HepG2 (cell line): ENCODE results near the gene GNB4. TPM values are rescaled to one million over a fixed set of nuclear protein-coding genes. Genes with fewer than 3 reads are reported as not detected.
A peak's percentile ranks its signal among the peaks of the same experiment; 100 is the strongest.

Source experiments
- ADNP ChIP-seq: sonication (generic); formaldehyde crosslinking; IDR thresholded peaks from 2 replicates; pipeline ENCODE4 v1.4.0; 2020; ENCODE audit warnings: missing genetic modification reagents
- AKAP8 ChIP-seq: sonication (generic); formaldehyde crosslinking; IDR thresholded peaks from 2 replicates; pipeline ENCODE4 v1.5.1; 2020; ENCODE audit warnings: mild to moderate bottlenecking, missing genetic modification reagents
- ASH2L ChIP-seq: fragments of 300-600, 200-600 bp; sonication (generic); IDR thresholded peaks from 2 replicates; pipeline ENCODE4 v1.7.0; 2017; ENCODE audit warnings: low read depth, mild to moderate bottlenecking, moderate library complexity, mixed read lengths, low read length; ENCODE audit not compliant: insufficient read length
- CENPX ChIP-seq: sonication (generic); formaldehyde crosslinking; IDR thresholded peaks from 2 replicates; pipeline ENCODE4 v1.9.0; 2021; ENCODE audit warnings: mild to moderate bottlenecking, missing genetic modification reagents, moderate library complexity
- IKZF1 ChIP-seq: fragments of 450-650 bp; IDR thresholded peaks from 2 replicates; pipeline ENCODE4 v1.7.1; 2016
- SKI ChIP-seq: fragments of 450-650 bp; IDR thresholded peaks from one replicate; pipeline ENCODE4 v1.6.1; 2018; ENCODE audit warnings: mild to moderate bottlenecking; ENCODE audit not compliant: partially characterized antibody
- U2AF2 ChIP-seq: fragments of 200-400 bp; formaldehyde crosslinking; IDR thresholded peaks from 2 replicates; pipeline ENCODE4 v1.6.1; 2017; ENCODE audit warnings: low read depth, mild to moderate bottlenecking, low read length
- ZFP1 ChIP-seq: IDR thresholded peaks from 2 replicates; pipeline ENCODE4 v1.6.1; 2016
- ZIK1 ChIP-seq: sonication (generic); formaldehyde crosslinking; IDR thresholded peaks from 2 replicates; pipeline ENCODE4 v1.5.0; 2020; ENCODE audit warnings: mild to moderate bottlenecking, low read depth, missing genetic modification reagents, borderline replicate concordance
- ZNF224 ChIP-seq: sonication (generic); formaldehyde crosslinking; IDR thresholded peaks from 2 replicates; pipeline ENCODE4 v1.5.0; 2020; ENCODE audit warnings: mild to moderate bottlenecking, missing genetic modification reagents
- ZNF430 ChIP-seq: sonication (generic); formaldehyde crosslinking; IDR thresholded peaks from 2 replicates; pipeline ENCODE4 v1.9.0; 2021; ENCODE audit warnings: mild to moderate bottlenecking, missing genetic modification reagents
- ZNF510 ChIP-seq: sonication (generic); formaldehyde crosslinking; IDR thresholded peaks from 2 replicates; pipeline ENCODE4 v1.4.0; 2020; ENCODE audit warnings: low read depth, mild to moderate bottlenecking, missing genetic modification reagents
- ZNF572 ChIP-seq: sonication (generic); formaldehyde crosslinking; IDR thresholded peaks from 2 replicates; pipeline ENCODE4 v1.5.1; 2020; ENCODE audit warnings: mild to moderate bottlenecking, missing genetic modification reagents
- ZNF7 ChIP-seq: IDR thresholded peaks from 2 replicates; pipeline ENCODE4 v1.6.1; 2016; ENCODE audit warnings: missing biosample characterization, missing genetic modification reagents
- polyA plus RNA-seq, 8 experiments: library from polyadenylated mRNA; depleted of rRNA in 3 of 8; stranded (reverse) in 7 of 8; unstranded in 1 of 8; fragments of >200 nt; fragmentation: Illumina TruSeq in 4 of 8; extraction: Trizol in 4 of 8; gene quantifications; 2 replicates each; pipeline versions ENCODE4 v1.2.1 to v1.2.3, GENCODE V29; 2011 to 2016; ENCODE audit warnings: low read depth in 4 of 8, missing spikeins in 1 of 8, mixed read lengths in 1 of 8; ENCODE audit not compliant: insufficient read depth in 1 of 8
- total RNA-seq, 5 experiments: library from RNA; depleted of rRNA; stranded (reverse); fragments of >200 nt; fragmentation: Illumina TruSeq; extraction: Trizol; gene quantifications; 2 replicates each; pipeline ENCODE4 v1.2.3, GENCODE V29; 2016; ENCODE audit warnings: low read depth in 1 of 5
- TF ChIP-seq, protein P1 (sequence below): sonication (generic); formaldehyde crosslinking; IDR thresholded peaks from 2 replicates; pipeline ENCODE4 v1.5.1; 2020; ENCODE audit warnings: missing genetic modification reagents, mild to moderate bottlenecking, borderline replicate concordance
- TF ChIP-seq, protein P2 (sequence below): sonication (generic); formaldehyde crosslinking; conservative IDR thresholded peaks from 2 replicates; pipeline ENCODE4 v1.4.0; 2020; ENCODE audit warnings: mild to moderate bottlenecking, missing genetic modification reagents, moderate library complexity
- TF ChIP-seq, protein P3 (sequence below): sonication (generic); IDR thresholded peaks from 2 replicates; pipeline ENCODE4 v1.6.1; 2016; ENCODE audit warnings: low read depth, borderline replicate concordance
- TF ChIP-seq, protein P4 (sequence below): IDR thresholded peaks from 2 replicates; pipeline ENCODE4 v1.6.1; 2016; ENCODE audit warnings: mild to moderate bottlenecking
- TF ChIP-seq, protein P5 (sequence below): sonication (generic); formaldehyde crosslinking; IDR thresholded peaks from 2 replicates; pipeline ENCODE4 v1.4.0; 2020; ENCODE audit warnings: missing genetic modification reagents
- TF ChIP-seq, protein P6 (sequence below): sonication (generic); formaldehyde crosslinking; IDR thresholded peaks from 2 replicates; pipeline ENCODE4 v1.4.0; 2020; ENCODE audit warnings: missing genetic modification reagents

The GNB4 gene
- total and polyA plus RNA-seq, 2 of the 13 experiments (the other 11 are each of a cell fraction or from before 2014, with no cell fraction given): 0.07 to 0.13 TPM

DNA sequence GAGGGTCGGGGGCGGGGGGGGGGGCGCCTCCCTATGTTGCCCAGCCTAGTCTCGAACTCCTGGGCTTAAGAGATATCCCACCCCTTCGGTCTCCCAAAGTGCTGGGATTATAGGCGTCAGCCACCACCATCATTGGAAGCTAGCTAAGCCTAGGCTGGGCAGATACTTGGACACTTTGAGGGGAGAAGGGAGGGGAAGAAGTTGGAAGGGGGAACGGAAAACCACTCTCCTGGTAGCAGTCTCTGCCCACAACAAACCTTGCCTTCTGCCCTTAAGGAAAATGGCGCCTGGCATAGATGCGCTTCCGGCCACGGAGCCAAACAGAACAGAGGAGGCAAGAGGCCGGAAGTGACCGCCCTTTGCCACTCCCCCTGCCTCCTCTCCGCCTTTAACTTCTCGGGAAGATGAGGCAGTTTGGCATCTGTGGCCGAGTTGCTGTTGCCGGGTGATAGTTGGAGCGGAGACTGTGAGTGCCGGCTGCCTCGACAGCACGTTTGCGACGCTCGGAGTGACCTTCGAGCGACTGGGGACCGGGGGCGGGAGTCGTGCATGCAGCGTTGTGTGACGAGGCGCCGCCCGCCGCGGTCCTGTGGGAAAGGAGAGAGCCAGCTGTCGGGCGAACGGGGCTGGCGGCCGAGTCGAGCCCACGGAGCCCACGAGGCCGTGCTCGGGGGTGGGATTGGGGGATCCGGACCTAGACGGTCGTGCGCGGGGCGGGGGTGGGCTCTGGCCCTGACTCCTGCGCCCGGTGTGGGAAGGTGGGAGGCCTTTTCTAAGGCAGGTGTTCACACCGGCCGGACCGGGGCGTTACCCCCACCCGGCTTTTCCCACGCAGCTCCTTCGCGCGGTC, 103.7 kb downstream of the GNB4 start, which contains the start of gene MFN1 (continued):
- TF ChIP-seq ADNP (CRISPR knock-in tag): no peak
- no peak for TF ChIP-seq IKZF1
- TF ChIP-seq ASH2L: peak; percentile 90
- no peak for TF ChIP-seq ZFP1 (CRISPR knock-in tag)
- TF ChIP-seq ZNF224 (CRISPR knock-in tag): no peak
- TF ChIP-seq AKAP8 (CRISPR knock-in tag): no peak
- TF ChIP-seq SKI: no peak
- TF ChIP-seq, protein P1, sequence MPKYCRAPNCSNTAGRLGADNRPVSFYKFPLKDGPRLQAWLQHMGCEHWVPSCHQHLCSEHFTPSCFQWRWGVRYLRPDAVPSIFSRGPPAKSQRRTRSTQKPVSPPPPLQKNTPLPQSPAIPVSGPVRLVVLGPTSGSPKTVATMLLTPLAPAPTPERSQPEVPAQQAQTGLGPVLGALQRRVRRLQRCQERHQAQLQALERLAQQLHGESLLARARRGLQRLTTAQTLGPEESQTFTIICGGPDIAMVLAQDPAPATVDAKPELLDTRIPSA (CRISPR knock-in tag): no peak
- TF ChIP-seq CENPX (CRISPR knock-in tag): no peak
- TF ChIP-seq ZNF430 (CRISPR knock-in tag): peak; percentile 68; the same call in 1 of the 2 replicates
- TF ChIP-seq, protein P2, sequence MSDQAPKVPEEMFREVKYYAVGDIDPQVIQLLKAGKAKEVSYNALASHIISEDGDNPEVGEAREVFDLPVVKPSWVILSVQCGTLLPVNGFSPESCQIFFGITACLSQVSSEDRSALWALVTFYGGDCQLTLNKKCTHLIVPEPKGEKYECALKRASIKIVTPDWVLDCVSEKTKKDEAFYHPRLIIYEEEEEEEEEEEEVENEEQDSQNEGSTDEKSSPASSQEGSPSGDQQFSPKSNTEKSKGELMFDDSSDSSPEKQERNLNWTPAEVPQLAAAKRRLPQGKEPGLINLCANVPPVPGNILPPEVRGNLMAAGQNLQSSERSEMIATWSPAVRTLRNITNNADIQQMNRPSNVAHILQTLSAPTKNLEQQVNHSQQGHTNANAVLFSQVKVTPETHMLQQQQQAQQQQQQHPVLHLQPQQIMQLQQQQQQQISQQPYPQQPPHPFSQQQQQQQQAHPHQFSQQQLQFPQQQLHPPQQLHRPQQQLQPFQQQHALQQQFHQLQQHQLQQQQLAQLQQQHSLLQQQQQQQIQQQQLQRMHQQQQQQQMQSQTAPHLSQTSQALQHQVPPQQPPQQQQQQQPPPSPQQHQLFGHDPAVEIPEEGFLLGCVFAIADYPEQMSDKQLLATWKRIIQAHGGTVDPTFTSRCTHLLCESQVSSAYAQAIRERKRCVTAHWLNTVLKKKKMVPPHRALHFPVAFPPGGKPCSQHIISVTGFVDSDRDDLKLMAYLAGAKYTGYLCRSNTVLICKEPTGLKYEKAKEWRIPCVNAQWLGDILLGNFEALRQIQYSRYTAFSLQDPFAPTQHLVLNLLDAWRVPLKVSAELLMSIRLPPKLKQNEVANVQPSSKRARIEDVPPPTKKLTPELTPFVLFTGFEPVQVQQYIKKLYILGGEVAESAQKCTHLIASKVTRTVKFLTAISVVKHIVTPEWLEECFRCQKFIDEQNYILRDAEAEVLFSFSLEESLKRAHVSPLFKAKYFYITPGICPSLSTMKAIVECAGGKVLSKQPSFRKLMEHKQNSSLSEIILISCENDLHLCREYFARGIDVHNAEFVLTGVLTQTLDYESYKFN (CRISPR knock-in tag): no peak; the same call in 1 of the 2 replicates
- TF ChIP-seq U2AF2: no peak
- TF ChIP-seq, protein P3, sequence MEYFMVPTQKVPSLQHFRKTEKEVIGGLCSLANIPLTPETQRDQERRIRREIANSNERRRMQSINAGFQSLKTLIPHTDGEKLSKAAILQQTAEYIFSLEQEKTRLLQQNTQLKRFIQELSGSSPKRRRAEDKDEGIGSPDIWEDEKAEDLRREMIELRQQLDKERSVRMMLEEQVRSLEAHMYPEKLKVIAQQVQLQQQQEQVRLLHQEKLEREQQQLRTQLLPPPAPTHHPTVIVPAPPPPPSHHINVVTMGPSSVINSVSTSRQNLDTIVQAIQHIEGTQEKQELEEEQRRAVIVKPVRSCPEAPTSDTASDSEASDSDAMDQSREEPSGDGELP: peak; percentile 57; the same call in 1 of the 2 replicates
- no peak for TF ChIP-seq ZNF510 (CRISPR knock-in tag)
- TF ChIP-seq ZIK1: no peak
- TF ChIP-seq, protein P4, sequence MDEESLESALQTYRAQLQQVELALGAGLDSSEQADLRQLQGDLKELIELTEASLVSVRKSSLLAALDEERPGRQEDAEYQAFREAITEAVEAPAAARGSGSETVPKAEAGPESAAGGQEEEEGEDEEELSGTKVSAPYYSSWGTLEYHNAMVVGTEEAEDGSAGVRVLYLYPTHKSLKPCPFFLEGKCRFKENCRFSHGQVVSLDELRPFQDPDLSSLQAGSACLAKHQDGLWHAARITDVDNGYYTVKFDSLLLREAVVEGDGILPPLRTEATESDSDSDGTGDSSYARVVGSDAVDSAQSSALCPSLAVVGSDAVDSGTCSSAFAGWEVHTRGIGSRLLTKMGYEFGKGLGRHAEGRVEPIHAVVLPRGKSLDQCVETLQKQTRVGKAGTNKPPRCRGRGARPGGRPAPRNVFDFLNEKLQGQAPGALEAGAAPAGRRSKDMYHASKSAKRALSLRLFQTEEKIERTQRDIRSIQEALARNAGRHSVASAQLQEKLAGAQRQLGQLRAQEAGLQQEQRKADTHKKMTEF (CRISPR knock-in tag): peak; percentile 56; the same call in 1 of the 2 replicates
- TF ChIP-seq, protein P5, sequence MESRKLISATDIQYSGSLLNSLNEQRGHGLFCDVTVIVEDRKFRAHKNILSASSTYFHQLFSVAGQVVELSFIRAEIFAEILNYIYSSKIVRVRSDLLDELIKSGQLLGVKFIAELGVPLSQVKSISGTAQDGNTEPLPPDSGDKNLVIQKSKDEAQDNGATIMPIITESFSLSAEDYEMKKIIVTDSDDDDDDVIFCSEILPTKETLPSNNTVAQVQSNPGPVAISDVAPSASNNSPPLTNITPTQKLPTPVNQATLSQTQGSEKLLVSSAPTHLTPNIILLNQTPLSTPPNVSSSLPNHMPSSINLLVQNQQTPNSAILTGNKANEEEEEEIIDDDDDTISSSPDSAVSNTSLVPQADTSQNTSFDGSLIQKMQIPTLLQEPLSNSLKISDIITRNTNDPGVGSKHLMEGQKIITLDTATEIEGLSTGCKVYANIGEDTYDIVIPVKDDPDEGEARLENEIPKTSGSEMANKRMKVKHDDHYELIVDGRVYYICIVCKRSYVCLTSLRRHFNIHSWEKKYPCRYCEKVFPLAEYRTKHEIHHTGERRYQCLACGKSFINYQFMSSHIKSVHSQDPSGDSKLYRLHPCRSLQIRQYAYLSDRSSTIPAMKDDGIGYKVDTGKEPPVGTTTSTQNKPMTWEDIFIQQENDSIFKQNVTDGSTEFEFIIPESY (CRISPR knock-in tag): no peak
- TF ChIP-seq, protein P6, sequence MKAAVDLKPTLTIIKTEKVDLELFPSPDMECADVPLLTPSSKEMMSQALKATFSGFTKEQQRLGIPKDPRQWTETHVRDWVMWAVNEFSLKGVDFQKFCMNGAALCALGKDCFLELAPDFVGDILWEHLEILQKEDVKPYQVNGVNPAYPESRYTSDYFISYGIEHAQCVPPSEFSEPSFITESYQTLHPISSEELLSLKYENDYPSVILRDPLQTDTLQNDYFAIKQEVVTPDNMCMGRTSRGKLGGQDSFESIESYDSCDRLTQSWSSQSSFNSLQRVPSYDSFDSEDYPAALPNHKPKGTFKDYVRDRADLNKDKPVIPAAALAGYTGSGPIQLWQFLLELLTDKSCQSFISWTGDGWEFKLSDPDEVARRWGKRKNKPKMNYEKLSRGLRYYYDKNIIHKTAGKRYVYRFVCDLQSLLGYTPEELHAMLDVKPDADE: no peak
- no peak for TF ChIP-seq ZNF7 (CRISPR knock-in tag)
- TF ChIP-seq ZNF572: peak; percentile 91; the same call in 1 of the 2 replicates
